Endothelial cell of umbilical vein (primary cell): ENCODE data around the gene NELL2. TPM values are rescaled to one million over a fixed set of nuclear protein-coding genes. Genes with fewer than 3 reads are reported as not detected.

ENCODE experiments used
- BruUV-seq: library from RNA; stranded (reverse); fragments of 400-500 nt; replicated peaks from 2 replicates; lab custom pipeline; 2021; lab: Mats Ljungman, UMichigan
- CTCF ChIA-PET: fragments of 300-600, 350-600 bp; sonication (Branson Sonifier 250); formaldehyde crosslinking; loops from one replicate; lab custom pipeline; 2021; ENCODE audit warnings: antibody characterized with exemption, inconsistent platforms; lab: Charles Lee
- POLR2A ChIA-PET: fragments of 300-600, 350-600 bp; sonication (Branson Sonifier 250); formaldehyde crosslinking; loops from one replicate; lab custom pipeline; 2021; ENCODE audit warnings: antibody characterized with exemption, inconsistent platforms; lab: Charles Lee
- DNase-seq: peaks from one replicate; pipeline ENCODE4 v3.0.0-alpha.2; 2011; ENCODE audit warnings: low read depth, low spot score
- FAIRE-seq: peaks from 2 replicates; lab custom pipeline; 2011; peaks lifted over from hg19 to GRCh38; lab: Jason Lieb, UNC
- H2AFZ ChIP-seq: 2 replicates; pipeline ENCODE4 v1.6.0; 2012; ENCODE audit warnings: low read depth, low read length, control low read depth, inconsistent platforms
- H3K27ac ChIP-seq: 2 replicates; pipeline ENCODE4 v1.5.1; 2011; ENCODE audit warnings: low read depth, mild to moderate bottlenecking, control low read depth, low read length, moderate library complexity; ENCODE audit not compliant: insufficient read depth
- H3K27me3 ChIP-seq, 2 experiments: 2 replicates each; pipeline versions ENCODE4 v1.6.0 to v1.6.1; 2011; ENCODE audit warnings: low read length in 2 of 2, mixed read lengths in 1 of 2; ENCODE audit not compliant: control insufficient read depth in 2 of 2, insufficient read depth in 2 of 2
- H3K36me3 ChIP-seq, 2 experiments: 2 replicates in 1 of 2; 3 replicates in 1 of 2; pipeline ENCODE4 v1.5.1; 2011; ENCODE audit warnings: low read length in 2 of 2, mild to moderate bottlenecking in 1 of 2, moderate library complexity in 1 of 2; ENCODE audit not compliant: control insufficient read depth in 2 of 2, insufficient read depth in 2 of 2; ENCODE audit errors: extremely low read depth in 1 of 2
- H3K4me1 ChIP-seq: 3 replicates; pipeline ENCODE4 v1.5.1; 2011; ENCODE audit warnings: mild to moderate bottlenecking, low read length; ENCODE audit not compliant: control insufficient read depth, insufficient read depth; ENCODE audit errors: extremely low read depth
- H3K4me2 ChIP-seq: 2 replicates; pipeline ENCODE4 v1.6.1; 2011; ENCODE audit warnings: low read length, control low read depth, mixed read lengths; ENCODE audit not compliant: insufficient read depth
- H3K4me3 ChIP-seq, 3 experiments: fragments of 200-600 bp in 1 of 3; sonication (generic), shearing (Covaris generic) in 1 of 3; replicated peaks in 1 of 3; 2 replicates each; pipeline ENCODE4 v1.5.1; 2011 to 2016; ENCODE audit warnings: control low read depth in 3 of 3, low read length in 3 of 3, mild to moderate bottlenecking in 2 of 3, inconsistent platforms in 1 of 3, low read depth in 1 of 3, moderate library complexity in 1 of 3; ENCODE audit not compliant: insufficient read depth in 1 of 3
- H3K79me2 ChIP-seq: 2 replicates; pipeline ENCODE4 v1.6.0; 2012; ENCODE audit warnings: low read length, inconsistent platforms; ENCODE audit not compliant: control insufficient read depth, insufficient read depth
- H3K9ac ChIP-seq: replicated peaks from 2 replicates; pipeline ENCODE3; 2011; ENCODE audit warnings: low read length, control low read depth; ENCODE audit not compliant: insufficient read depth; ENCODE audit errors: extremely low read depth
- H3K9me1 ChIP-seq: replicated peaks from 3 replicates; pipeline ENCODE4 v1.6.0; 2011; ENCODE audit warnings: mild to moderate bottlenecking, low read length; ENCODE audit not compliant: control insufficient read depth, insufficient read depth; ENCODE audit errors: extremely low read depth
- H3K9me3 ChIP-seq: replicated peaks from 2 replicates; pipeline ENCODE4 v1.5.1; 2012; ENCODE audit warnings: low read length, inconsistent platforms; ENCODE audit not compliant: control insufficient read depth, insufficient read depth
- H4K20me1 ChIP-seq: replicated peaks from 2 replicates; pipeline ENCODE3; 2011; ENCODE audit warnings: mild to moderate bottlenecking, low read length; ENCODE audit not compliant: control insufficient read depth, insufficient read depth; ENCODE audit errors: extremely low read depth
- EZH2 ChIP-seq: IDR thresholded peaks from 2 replicates; pipeline ENCODE4 v1.6.1; 2012; ENCODE audit warnings: borderline replicate concordance, low read depth, mild to moderate bottlenecking, moderate library complexity, low read length, inconsistent platforms; ENCODE audit not compliant: severe bottlenecking
- JUN ChIP-seq: IDR thresholded peaks from 2 replicates; pipeline ENCODE4 v1.6.1; 2011; ENCODE audit warnings: borderline replicate concordance, low read depth; ENCODE audit not compliant: insufficient read length, insufficient read depth
- MAX ChIP-seq: IDR thresholded peaks from 2 replicates; pipeline ENCODE4 v1.6.1; 2011; ENCODE audit not compliant: insufficient read depth, insufficient read length
- MYC ChIP-seq: IDR thresholded peaks from one replicate; pipeline ENCODE4 v1.6.1; 2011; ENCODE audit warnings: mild to moderate bottlenecking, low read depth, low read length
- POLR2A ChIP-seq: IDR thresholded peaks from 2 replicates; pipeline ENCODE4 v1.6.1; 2012; ENCODE audit warnings: low read depth, mild to moderate bottlenecking, control low read depth, low read length
- dilution Hi-C: fragments of 300-500 bp; cut with MboI; formaldehyde crosslinking; loops from one replicate; pipeline ENCODE4 v1.15.0; 2019; ENCODE audit warnings: low sequenced_read_pairs; ENCODE audit not compliant: extremely low pct_ligation_motif_present
- intact Hi-C: fragments of 100-400 bp; cut with micrococcal nuclease; formaldehyde crosslinking; loops from one replicate; pipeline ENCODE4 v1.10.0; 2022
- polyA plus RNA-seq, 4 experiments: library from polyadenylated mRNA; depleted of rRNA in 3 of 4; stranded (reverse) in 3 of 4; unstranded in 1 of 4; fragments of >200 nt; gene quantifications; 2 replicates each; pipeline versions ENCODE4 v1.2.1 to v1.2.3, GENCODE V29; 2011 to 2012; ENCODE audit warnings: missing spikeins in 1 of 4
- total RNA-seq: library from RNA; stranded (reverse); gene quantifications from 2 replicates; pipeline ENCODE4 v1.2.3, GENCODE V29; 2021

NELL2 gene
- total and polyA plus RNA-seq, 2 donors (not counting 3 experiments of a cell fraction or from before 2014, with no cell fraction given): 0.11 to 0.49 TPM

DNA sequence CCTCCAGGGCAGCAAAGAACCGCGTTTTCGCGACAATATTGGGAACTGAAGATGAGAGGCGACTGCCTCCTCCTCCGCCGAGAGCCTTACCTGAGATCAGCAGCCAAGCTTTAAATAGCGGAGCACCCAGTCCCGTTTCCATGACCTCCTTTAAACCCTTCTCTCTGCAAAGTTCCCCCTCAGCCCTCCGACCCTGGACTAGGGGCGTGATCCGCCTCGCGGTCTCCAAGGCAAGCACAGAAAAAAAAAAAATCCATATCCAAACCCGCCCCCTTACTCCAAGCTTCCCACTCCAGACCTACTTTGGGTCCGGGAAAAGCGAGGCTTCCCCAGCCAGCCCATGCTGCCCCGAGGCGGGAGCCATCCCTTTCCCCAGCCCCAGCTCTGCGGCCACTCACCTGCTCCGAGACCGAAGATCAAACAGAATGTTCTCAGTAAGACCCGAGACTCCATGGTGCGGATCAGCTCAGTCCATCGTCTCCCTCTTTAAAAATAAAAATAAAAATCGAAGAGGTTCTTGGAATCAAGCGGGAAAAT is 630 bp downstream of the NELL2 start:
- no peaks in the 10 kb centered on the region for H3K36me3 ChIP-seq
- H3K27ac ChIP-seq: no peak overlapping the region
- TF ChIP-seq EZH2 (peak; percentile 68), JUN (no peak)
- intact Hi-C loops: no loop called here
- DNase-seq: peak; percentile 4
- dilution Hi-C loops: no loop called here
- H3K79me2 ChIP-seq: no peaks in the 10 kb centered on the region
- peak overlapping the region; percentile 10 to 54 (median 35) for H3K4me3 ChIP-seq
- no peaks in the 10 kb centered on the region for H4K20me1 ChIP-seq
- H3K4me2 ChIP-seq: peak overlapping the region; percentile 52
- no peaks in the 10 kb centered on the region for H3K9me3 ChIP-seq
- ChIA-PET CTCF (interaction anchor here (1.1 to 2.5 kb wide), 3 partner anchors 55 to 100 kb away, joined by 5 to 8 read pairs (median 7); no protein-coding TSS in a partner anchor), POLR2A (interaction anchor here (0.7 kb wide), 1 partner anchor 103 kb away, joined by 5 read pairs; no protein-coding TSS in a partner anchor)
- FAIRE-seq: no peak
- BruUV-seq: no TSS peak
- H3K27me3 ChIP-seq: peaks cover 27 to 44% of the 10 kb centered on the region in 2 experiments
- H3K4me1 ChIP-seq: peaks cover 11% of the 10 kb centered on the region
- H3K9me1 ChIP-seq: no peaks in the 10 kb centered on the region
- peak overlapping the region; percentile 38 for H2AFZ ChIP-seq
- H3K9ac ChIP-seq: no peak overlapping the region

DNA sequence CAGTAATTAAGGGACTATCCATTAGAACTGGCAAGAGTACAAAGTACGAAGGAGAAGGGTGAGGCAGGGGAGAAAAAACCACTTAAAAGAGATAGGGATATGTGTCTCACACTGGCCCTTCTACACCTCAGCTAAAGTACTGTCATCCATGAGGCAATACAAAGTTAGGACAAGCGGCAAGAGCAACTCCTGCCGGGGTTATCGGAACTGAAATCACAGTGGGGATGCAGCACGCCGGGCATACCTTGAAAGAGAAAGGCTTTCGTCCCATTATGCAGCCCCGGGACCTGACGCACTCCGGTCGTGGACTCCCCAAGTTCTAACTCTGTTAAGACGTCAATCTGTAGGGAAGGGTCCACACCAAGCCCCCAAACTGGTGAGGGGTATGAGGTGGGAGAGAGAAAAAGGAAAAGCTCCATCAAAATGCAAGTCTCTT is 1.1 kb downstream of the NELL2 start:
- peaks cover 11% of the 10 kb centered on the region for H3K4me1 ChIP-seq
- H3K4me3 ChIP-seq: no peak overlapping the region
- DNase-seq: peak; percentile 4
- ChIA-PET CTCF (interaction anchor here (1.8 to 2.5 kb wide), 2 partner anchors 56 to 74 kb away, joined by 7 to 8 read pairs; no protein-coding TSS in a partner anchor), POLR2A (no interaction called here)
- no TSS peak for BruUV-seq
- no peak for TF ChIP-seq POLR2A
- no peak for TF ChIP-seq MYC
- TF ChIP-seq MAX: no peak
- no peak for TF ChIP-seq JUN
- H3K79me2 ChIP-seq: no peaks in the 10 kb centered on the region
- no peaks in the 10 kb centered on the region for H3K9me3 ChIP-seq
- no peak overlapping the region for H3K27ac ChIP-seq
- no peak overlapping the region for H3K9ac ChIP-seq
- intact Hi-C loops (no loop called here), dilution Hi-C loops (no loop called here)
- no peaks in the 10 kb centered on the region for H3K9me1 ChIP-seq
- peaks cover 27 to 44% of the 10 kb centered on the region in 2 experiments for H3K27me3 ChIP-seq
- H2AFZ ChIP-seq: no peak overlapping the region
- no peak overlapping the region for H3K4me2 ChIP-seq
- no peaks in the 10 kb centered on the region for H4K20me1 ChIP-seq
- no peak for FAIRE-seq
- H3K36me3 ChIP-seq: no peaks in the 10 kb centered on the region
